HepG2 (cell line): ENCODE data around the gene GDF7. TPM values are rescaled to one million over a fixed set of nuclear protein-coding genes. Genes with fewer than 3 reads are reported as not detected.

ENCODE experiments used
- AHR ChIP-seq: IDR thresholded peaks from 2 replicates; pipeline ENCODE4 v1.6.1; 2018; ENCODE audit warnings: missing genetic modification reagents, missing compliant biosample characterization
- FOXM1 ChIP-seq: sonication (generic); formaldehyde crosslinking; IDR thresholded peaks from 2 replicates; pipeline ENCODE4 v1.5.0; 2020; ENCODE audit warnings: missing genetic modification reagents
- ISL2 ChIP-seq: sonication (generic); formaldehyde crosslinking; IDR thresholded peaks from 2 replicates; pipeline ENCODE4 v1.5.0; 2020; ENCODE audit warnings: missing genetic modification reagents
- KDM1A ChIP-seq: IDR thresholded peaks from 2 replicates; pipeline ENCODE4 v1.6.1; 2016; ENCODE audit warnings: missing compliant biosample characterization
- MEIS1 ChIP-seq: sonication (generic); formaldehyde crosslinking; IDR thresholded peaks from 2 replicates; pipeline ENCODE4 v1.9.0; 2021; ENCODE audit warnings: mild to moderate bottlenecking, missing genetic modification reagents, moderate library complexity, borderline replicate concordance
- MTF1 ChIP-seq: sonication (generic); formaldehyde crosslinking; IDR thresholded peaks from 2 replicates; pipeline ENCODE4 v1.5.0; 2020; ENCODE audit warnings: missing genetic modification reagents
- NFRKB ChIP-seq: fragments of 450-650 bp; IDR thresholded peaks from 2 replicates; pipeline ENCODE4 v1.6.1; 2017
- PHF5A ChIP-seq: IDR thresholded peaks from one replicate; pipeline ENCODE4 v1.6.1; 2018; ENCODE audit warnings: low read depth, missing genetic modification reagents; ENCODE audit not compliant: unreplicated experiment
- PPARG ChIP-seq: conservative IDR thresholded peaks from 2 replicates; pipeline ENCODE4 v1.6.1; 2016; ENCODE audit warnings: missing biosample characterization, missing genetic modification reagents
- SIX1 ChIP-seq: sonication (generic); formaldehyde crosslinking; IDR thresholded peaks from 2 replicates; pipeline ENCODE4 v1.4.0; 2020; ENCODE audit warnings: missing genetic modification reagents, borderline replicate concordance
- SMAD3 ChIP-seq: sonication (generic); formaldehyde crosslinking; IDR thresholded peaks from 2 replicates; pipeline ENCODE4 v1.4.0; 2020; ENCODE audit warnings: missing genetic modification reagents
- TCF7 ChIP-seq: sonication (generic); IDR thresholded peaks from 2 replicates; pipeline ENCODE4 v1.6.1; 2016; ENCODE audit warnings: antibody characterized with exemption, low read depth
- U2AF1 ChIP-seq: fragments of 200-400 bp; formaldehyde crosslinking; optimal IDR thresholded peaks from 2 replicates; pipeline ENCODE3; 2017; ENCODE audit warnings: mild to moderate bottlenecking, low read depth, low read length
- ZBTB21 ChIP-seq: sonication (generic); formaldehyde crosslinking; IDR thresholded peaks from 2 replicates; pipeline ENCODE4 v1.4.0; 2020; ENCODE audit warnings: missing genetic modification reagents
- ZC3H13 ChIP-seq: sonication (generic); formaldehyde crosslinking; IDR thresholded peaks from 2 replicates; pipeline ENCODE4 v1.8.1; 2023; ENCODE audit warnings: mild to moderate bottlenecking, missing genetic modification reagents, moderate library complexity
- ZFP41 ChIP-seq: sonication (generic); formaldehyde crosslinking; IDR thresholded peaks from 2 replicates; pipeline ENCODE4 v1.4.0; 2020; ENCODE audit warnings: mild to moderate bottlenecking, missing genetic modification reagents, borderline replicate concordance
- ZMAT3 ChIP-seq: sonication (generic); formaldehyde crosslinking; conservative IDR thresholded peaks from 2 replicates; pipeline ENCODE4 v1.7.0; 2021; ENCODE audit warnings: missing genetic modification reagents
- ZNF24 ChIP-seq: fragments of 450-650 bp; IDR thresholded peaks from 2 replicates; pipeline ENCODE4 v1.6.1; 2017; ENCODE audit warnings: antibody characterized with exemption, mild to moderate bottlenecking
- ZNF260 ChIP-seq: sonication (generic); formaldehyde crosslinking; IDR thresholded peaks from 2 replicates; pipeline ENCODE4 v1.4.0; 2020; ENCODE audit warnings: missing genetic modification reagents, low read depth, mild to moderate bottlenecking, borderline replicate concordance
- ZNF337 ChIP-seq: sonication (generic); formaldehyde crosslinking; IDR thresholded peaks from 2 replicates; pipeline ENCODE4 v1.5.1; 2020; ENCODE audit warnings: missing genetic modification reagents, low read depth, mild to moderate bottlenecking, borderline replicate concordance
- ZNF468 ChIP-seq: sonication (generic); formaldehyde crosslinking; IDR thresholded peaks from 2 replicates; pipeline ENCODE4 v1.8.0; 2022; ENCODE audit warnings: mild to moderate bottlenecking, moderate library complexity, missing genetic modification reagents
- ZNF629 ChIP-seq: sonication (generic); formaldehyde crosslinking; conservative IDR thresholded peaks from 2 replicates; pipeline ENCODE4 v1.5.0; 2020; ENCODE audit warnings: missing genetic modification reagents
- ZNF841 ChIP-seq: sonication (generic); formaldehyde crosslinking; IDR thresholded peaks from 2 replicates; pipeline ENCODE4 v1.8.1; 2023; ENCODE audit warnings: missing genetic modification reagents, borderline replicate concordance
- polyA plus RNA-seq, 8 experiments: library from polyadenylated mRNA; depleted of rRNA in 3 of 8; stranded (reverse) in 7 of 8; unstranded in 1 of 8; fragments of >200 nt; fragmentation: Illumina TruSeq in 4 of 8; extraction: Trizol in 4 of 8; gene quantifications; 2 replicates each; pipeline versions ENCODE4 v1.2.1 to v1.2.3, GENCODE V29; 2011 to 2016; ENCODE audit warnings: low read depth in 4 of 8, missing spikeins in 1 of 8, mixed read lengths in 1 of 8; ENCODE audit not compliant: insufficient read depth in 1 of 8
- total RNA-seq, 5 experiments: library from RNA; depleted of rRNA; stranded (reverse); fragments of >200 nt; fragmentation: Illumina TruSeq; extraction: Trizol; gene quantifications; 2 replicates each; pipeline ENCODE4 v1.2.3, GENCODE V29; 2016; ENCODE audit warnings: low read depth in 1 of 5
- TF ChIP-seq, protein P1 (sequence below): IDR thresholded peaks from 2 replicates; pipeline ENCODE4 v1.6.1; 2016; ENCODE audit warnings: missing compliant biosample characterization, missing genetic modification reagents, borderline replicate concordance
- TF ChIP-seq, protein P2 (sequence below): sonication (generic); formaldehyde crosslinking; IDR thresholded peaks from 2 replicates; pipeline ENCODE4 v1.4.0; 2020; ENCODE audit warnings: missing genetic modification reagents, borderline replicate concordance
- TF ChIP-seq, protein P3 (sequence below): sonication (generic); formaldehyde crosslinking; IDR thresholded peaks from 2 replicates; pipeline ENCODE4 v1.8.0; 2022; ENCODE audit warnings: mild to moderate bottlenecking, missing genetic modification reagents

The GDF7 gene
- total and polyA plus RNA-seq, 2 of the 13 experiments (the other 11 are each of a cell fraction or from before 2014, with no cell fraction given) = 1.6 to 15.0 TPM

DNA sequence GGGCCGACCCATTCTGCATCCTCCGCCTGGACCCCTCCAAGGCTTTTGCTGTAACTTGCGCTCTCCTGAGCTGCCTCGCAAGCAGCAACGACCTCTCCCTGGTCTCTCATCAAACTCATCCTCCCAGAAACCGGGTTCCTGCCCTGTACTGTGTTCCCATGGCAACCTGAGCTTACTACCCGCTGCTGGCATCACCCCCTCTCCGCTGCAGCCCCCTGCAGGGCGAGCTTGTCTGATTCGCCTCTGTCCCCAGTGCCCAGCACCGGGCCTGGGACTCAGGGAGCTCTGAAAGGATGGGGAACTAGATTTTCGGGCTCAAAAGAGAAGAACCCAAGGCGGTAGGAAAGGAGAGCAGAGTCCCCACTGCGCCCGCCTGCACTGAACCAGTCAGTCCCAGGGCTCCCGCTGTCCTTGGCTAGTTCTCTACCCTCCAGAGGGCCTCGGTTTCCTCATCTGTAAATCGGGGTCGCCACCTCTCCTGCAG is 16.5 kb upstream of the GDF7 start (continued):
- TF ChIP-seq ZNF468 (CRISPR knock-in tag) = 0 out of 2 replicates have a peak, but pooled peaks have one; percentile 29
- peak; percentile 39; the same call in 1 of the 2 replicates for TF ChIP-seq KDM1A (CRISPR knock-in tag)
- no peak for TF ChIP-seq NFRKB
- no peak for TF ChIP-seq PPARG
- peak; percentile 18; the same call in 1 of the 2 replicates for TF ChIP-seq MEIS1 (CRISPR knock-in tag)
- no peak for TF ChIP-seq FOXM1
- TF ChIP-seq U2AF1 = peak; percentile 11
- peak; percentile 11 for TF ChIP-seq ZNF337 (CRISPR knock-in tag)
- TF ChIP-seq AHR (CRISPR knock-in tag) = 0 out of 2 replicates have a peak, but pooled peaks have one; percentile 12
- TF ChIP-seq ZBTB21 = peak; percentile 36; the same call in 1 of the 2 replicates
- TF ChIP-seq ZNF629 (CRISPR knock-in tag) = peak; percentile 89
- TF ChIP-seq SMAD3 (CRISPR knock-in tag) = peak; percentile 18; the same call in 1 of the 2 replicates
- TF ChIP-seq SIX1 (CRISPR knock-in tag) = no peak
- peak; percentile 78; the same call in 1 of the 2 replicates for TF ChIP-seq ZFP41
- no peak for TF ChIP-seq ZNF841 (CRISPR knock-in tag)
- TF ChIP-seq ZC3H13 = no peak
- peak; percentile 72; the same call in 1 of the 2 replicates for TF ChIP-seq ZMAT3 (CRISPR knock-in tag)
- no peak for TF ChIP-seq TCF7
- TF ChIP-seq PHF5A (CRISPR knock-in tag) = no peak
- TF ChIP-seq, protein P1, sequence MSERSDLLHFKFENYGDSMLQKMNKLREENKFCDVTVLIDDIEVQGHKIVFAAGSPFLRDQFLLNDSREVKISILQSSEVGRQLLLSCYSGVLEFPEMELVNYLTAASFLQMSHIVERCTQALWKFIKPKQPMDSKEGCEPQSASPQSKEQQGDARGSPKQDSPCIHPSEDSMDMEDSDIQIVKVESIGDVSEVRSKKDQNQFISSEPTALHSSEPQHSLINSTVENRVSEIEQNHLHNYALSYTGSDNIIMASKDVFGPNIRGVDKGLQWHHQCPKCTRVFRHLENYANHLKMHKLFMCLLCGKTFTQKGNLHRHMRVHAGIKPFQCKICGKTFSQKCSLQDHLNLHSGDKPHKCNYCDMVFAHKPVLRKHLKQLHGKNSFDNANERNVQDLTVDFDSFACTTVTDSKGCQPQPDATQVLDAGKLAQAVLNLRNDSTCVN (CRISPR knock-in tag) = no peak
- TF ChIP-seq, protein P2, sequence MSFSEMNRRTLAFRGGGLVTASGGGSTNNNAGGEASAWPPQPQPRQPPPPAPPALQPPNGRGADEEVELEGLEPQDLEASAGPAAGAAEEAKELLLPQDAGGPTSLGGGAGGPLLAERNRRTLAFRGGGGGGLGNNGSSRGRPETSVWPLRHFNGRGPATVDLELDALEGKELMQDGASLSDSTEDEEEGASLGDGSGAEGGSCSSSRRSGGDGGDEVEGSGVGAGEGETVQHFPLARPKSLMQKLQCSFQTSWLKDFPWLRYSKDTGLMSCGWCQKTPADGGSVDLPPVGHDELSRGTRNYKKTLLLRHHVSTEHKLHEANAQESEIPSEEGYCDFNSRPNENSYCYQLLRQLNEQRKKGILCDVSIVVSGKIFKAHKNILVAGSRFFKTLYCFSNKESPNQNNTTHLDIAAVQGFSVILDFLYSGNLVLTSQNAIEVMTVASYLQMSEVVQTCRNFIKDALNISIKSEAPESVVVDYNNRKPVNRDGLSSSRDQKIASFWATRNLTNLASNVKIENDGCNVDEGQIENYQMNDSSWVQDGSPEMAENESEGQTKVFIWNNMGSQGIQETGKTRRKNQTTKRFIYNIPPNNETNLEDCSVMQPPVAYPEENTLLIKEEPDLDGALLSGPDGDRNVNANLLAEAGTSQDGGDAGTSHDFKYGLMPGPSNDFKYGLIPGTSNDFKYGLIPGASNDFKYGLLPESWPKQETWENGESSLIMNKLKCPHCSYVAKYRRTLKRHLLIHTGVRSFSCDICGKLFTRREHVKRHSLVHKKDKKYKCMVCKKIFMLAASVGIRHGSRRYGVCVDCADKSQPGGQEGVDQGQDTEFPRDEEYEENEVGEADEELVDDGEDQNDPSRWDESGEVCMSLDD (CRISPR knock-in tag) = 0 out of 2 replicates have a peak, but pooled peaks have one; percentile 24
- peak; percentile 72; the same call in 1 of the 2 replicates for TF ChIP-seq ZNF260 (CRISPR knock-in tag)
- no peak for TF ChIP-seq ZNF24
- no peak for TF ChIP-seq MTF1 (CRISPR knock-in tag)
- TF ChIP-seq ISL2 = 0 out of 2 replicates have a peak, but pooled peaks have one; percentile 7
- TF ChIP-seq, protein P3, sequence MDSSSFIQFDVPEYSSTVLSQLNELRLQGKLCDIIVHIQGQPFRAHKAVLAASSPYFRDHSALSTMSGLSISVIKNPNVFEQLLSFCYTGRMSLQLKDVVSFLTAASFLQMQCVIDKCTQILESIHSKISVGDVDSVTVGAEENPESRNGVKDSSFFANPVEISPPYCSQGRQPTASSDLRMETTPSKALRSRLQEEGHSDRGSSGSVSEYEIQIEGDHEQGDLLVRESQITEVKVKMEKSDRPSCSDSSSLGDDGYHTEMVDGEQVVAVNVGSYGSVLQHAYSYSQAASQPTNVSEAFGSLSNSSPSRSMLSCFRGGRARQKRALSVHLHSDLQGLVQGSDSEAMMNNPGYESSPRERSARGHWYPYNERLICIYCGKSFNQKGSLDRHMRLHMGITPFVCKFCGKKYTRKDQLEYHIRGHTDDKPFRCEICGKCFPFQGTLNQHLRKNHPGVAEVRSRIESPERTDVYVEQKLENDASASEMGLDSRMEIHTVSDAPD (CRISPR knock-in tag) = no peak
